Endothelial cell of umbilical vein (primary cell): Measurements from ENCODE around the gene SLC30A1. TPM values are rescaled to one million over a fixed set of nuclear protein-coding genes. Genes with fewer than 3 reads are reported as not detected.

ENCODE experiments used
- BruUV-seq: library from RNA; stranded (reverse); fragments of 400-500 nt; replicated peaks from 2 replicates; lab custom pipeline; 2021; lab: Mats Ljungman, UMichigan
- CTCF ChIA-PET: fragments of 300-600, 350-600 bp; sonication (Branson Sonifier 250); formaldehyde crosslinking; loops from one replicate; lab custom pipeline; 2021; ENCODE audit warnings: antibody characterized with exemption, inconsistent platforms; lab: Charles Lee
- POLR2A ChIA-PET: fragments of 300-600, 350-600 bp; sonication (Branson Sonifier 250); formaldehyde crosslinking; loops from one replicate; lab custom pipeline; 2021; ENCODE audit warnings: antibody characterized with exemption, inconsistent platforms; lab: Charles Lee
- DNase-seq: peaks from one replicate; pipeline ENCODE4 v3.0.0-alpha.2; 2011; ENCODE audit warnings: low read depth, low spot score
- FAIRE-seq: peaks from 2 replicates; lab custom pipeline; 2011; peaks lifted over from hg19 to GRCh38; lab: Jason Lieb, UNC
- H2AFZ ChIP-seq: 2 replicates; pipeline ENCODE4 v1.6.0; 2012; ENCODE audit warnings: low read depth, low read length, control low read depth, inconsistent platforms
- H3K27ac ChIP-seq: 2 replicates; pipeline ENCODE4 v1.5.1; 2011; ENCODE audit warnings: low read depth, mild to moderate bottlenecking, control low read depth, low read length, moderate library complexity; ENCODE audit not compliant: insufficient read depth
- H3K27me3 ChIP-seq, 2 experiments: 2 replicates each; pipeline versions ENCODE4 v1.6.0 to v1.6.1; 2011; ENCODE audit warnings: low read length in 2 of 2, mixed read lengths in 1 of 2; ENCODE audit not compliant: control insufficient read depth in 2 of 2, insufficient read depth in 2 of 2
- H3K36me3 ChIP-seq, 2 experiments: 2 replicates in 1 of 2; 3 replicates in 1 of 2; pipeline ENCODE4 v1.5.1; 2011; ENCODE audit warnings: low read length in 2 of 2, mild to moderate bottlenecking in 1 of 2, moderate library complexity in 1 of 2; ENCODE audit not compliant: control insufficient read depth in 2 of 2, insufficient read depth in 2 of 2; ENCODE audit errors: extremely low read depth in 1 of 2
- H3K4me1 ChIP-seq: 3 replicates; pipeline ENCODE4 v1.5.1; 2011; ENCODE audit warnings: mild to moderate bottlenecking, low read length; ENCODE audit not compliant: control insufficient read depth, insufficient read depth; ENCODE audit errors: extremely low read depth
- H3K4me2 ChIP-seq: 2 replicates; pipeline ENCODE4 v1.6.1; 2011; ENCODE audit warnings: low read length, control low read depth, mixed read lengths; ENCODE audit not compliant: insufficient read depth
- H3K4me3 ChIP-seq, 3 experiments: fragments of 200-600 bp in 1 of 3; sonication (generic), shearing (Covaris generic) in 1 of 3; replicated peaks in 1 of 3; 2 replicates each; pipeline ENCODE4 v1.5.1; 2011 to 2016; ENCODE audit warnings: control low read depth in 3 of 3, low read length in 3 of 3, mild to moderate bottlenecking in 2 of 3, inconsistent platforms in 1 of 3, low read depth in 1 of 3, moderate library complexity in 1 of 3; ENCODE audit not compliant: insufficient read depth in 1 of 3
- H3K79me2 ChIP-seq: 2 replicates; pipeline ENCODE4 v1.6.0; 2012; ENCODE audit warnings: low read length, inconsistent platforms; ENCODE audit not compliant: control insufficient read depth, insufficient read depth
- H3K9ac ChIP-seq: replicated peaks from 2 replicates; pipeline ENCODE3; 2011; ENCODE audit warnings: low read length, control low read depth; ENCODE audit not compliant: insufficient read depth; ENCODE audit errors: extremely low read depth
- H3K9me1 ChIP-seq: replicated peaks from 3 replicates; pipeline ENCODE4 v1.6.0; 2011; ENCODE audit warnings: mild to moderate bottlenecking, low read length; ENCODE audit not compliant: control insufficient read depth, insufficient read depth; ENCODE audit errors: extremely low read depth
- H3K9me3 ChIP-seq: replicated peaks from 2 replicates; pipeline ENCODE4 v1.5.1; 2012; ENCODE audit warnings: low read length, inconsistent platforms; ENCODE audit not compliant: control insufficient read depth, insufficient read depth
- H4K20me1 ChIP-seq: replicated peaks from 2 replicates; pipeline ENCODE3; 2011; ENCODE audit warnings: mild to moderate bottlenecking, low read length; ENCODE audit not compliant: control insufficient read depth, insufficient read depth; ENCODE audit errors: extremely low read depth
- CTCF ChIP-seq, 2 donors: IDR thresholded peaks; 1 replicate in 1 of 2; 2 replicates in 1 of 2; pipeline ENCODE4 v1.5.1; 2011; ENCODE audit warnings: low read length in 2 of 2, mild to moderate bottlenecking in 2 of 2, moderate library complexity in 2 of 2, control low read depth in 1 of 2, inconsistent platforms in 1 of 2, low read depth in 1 of 2; ENCODE audit not compliant: insufficient read depth in 1 of 2; ENCODE audit errors: extremely low read depth in 1 of 2
- EZH2 ChIP-seq: IDR thresholded peaks from 2 replicates; pipeline ENCODE4 v1.6.1; 2012; ENCODE audit warnings: borderline replicate concordance, low read depth, mild to moderate bottlenecking, moderate library complexity, low read length, inconsistent platforms; ENCODE audit not compliant: severe bottlenecking
- FOS ChIP-seq: IDR thresholded peaks from 2 replicates; pipeline ENCODE4 v1.6.1; 2011; ENCODE audit warnings: mild to moderate bottlenecking, low read length, moderate library complexity, borderline replicate concordance; ENCODE audit not compliant: insufficient read depth
- GATA2 ChIP-seq: IDR thresholded peaks from 2 replicates; pipeline ENCODE4 v1.7.0; 2011; ENCODE audit warnings: low read depth, mild to moderate bottlenecking, moderate library complexity, mixed read lengths, low read length; ENCODE audit not compliant: insufficient read length, insufficient read depth
- JUN ChIP-seq: IDR thresholded peaks from 2 replicates; pipeline ENCODE4 v1.6.1; 2011; ENCODE audit warnings: borderline replicate concordance, low read depth; ENCODE audit not compliant: insufficient read length, insufficient read depth
- MAX ChIP-seq: IDR thresholded peaks from 2 replicates; pipeline ENCODE4 v1.6.1; 2011; ENCODE audit not compliant: insufficient read depth, insufficient read length
- MYC ChIP-seq: IDR thresholded peaks from one replicate; pipeline ENCODE4 v1.6.1; 2011; ENCODE audit warnings: mild to moderate bottlenecking, low read depth, low read length
- POLR2A ChIP-seq: IDR thresholded peaks from 2 replicates; pipeline ENCODE4 v1.6.1; 2012; ENCODE audit warnings: low read depth, mild to moderate bottlenecking, control low read depth, low read length
- POLR2AphosphoS5 ChIP-seq: IDR thresholded peaks from 2 replicates; pipeline ENCODE4 v1.6.1; 2012; ENCODE audit warnings: low read depth, mild to moderate bottlenecking, control low read depth, low read length, moderate library complexity; ENCODE audit not compliant: insufficient read depth
- dilution Hi-C: fragments of 300-500 bp; cut with MboI; formaldehyde crosslinking; loops from one replicate; pipeline ENCODE4 v1.15.0; 2019; ENCODE audit warnings: low sequenced_read_pairs; ENCODE audit not compliant: extremely low pct_ligation_motif_present
- intact Hi-C: fragments of 100-400 bp; cut with micrococcal nuclease; formaldehyde crosslinking; loops from one replicate; pipeline ENCODE4 v1.10.0; 2022
- polyA plus RNA-seq, 4 experiments: library from polyadenylated mRNA; depleted of rRNA in 3 of 4; stranded (reverse) in 3 of 4; unstranded in 1 of 4; fragments of >200 nt; gene quantifications; 2 replicates each; pipeline versions ENCODE4 v1.2.1 to v1.2.3, GENCODE V29; 2011 to 2012; ENCODE audit warnings: missing spikeins in 1 of 4
- total RNA-seq: library from RNA; stranded (reverse); gene quantifications from 2 replicates; pipeline ENCODE4 v1.2.3, GENCODE V29; 2021

SLC30A1 gene
- total and polyA plus RNA-seq, 2 donors (not counting 3 experiments of a cell fraction or from before 2014, with no cell fraction given): 5.5 to 21.5 TPM

GRCh38 chr1:211612786-211613107, 33.8 kb upstream of the SLC30A1 start:
- H3K4me3 ChIP-seq: no peak overlapping the region
- no peaks in the 10 kb centered on the region for H3K9me1 ChIP-seq
- no peaks in the 10 kb centered on the region for H3K36me3 ChIP-seq
- H3K79me2 ChIP-seq: no peaks in the 10 kb centered on the region
- DNase-seq (no peak), FAIRE-seq (no peak)
- no TSS peak for BruUV-seq
- H3K4me1 ChIP-seq: peaks cover 5% of the 10 kb centered on the region
- no peaks in the 10 kb centered on the region for H4K20me1 ChIP-seq
- dilution Hi-C loops (no loop called here), intact Hi-C loops (no loop called here)
- H3K27ac ChIP-seq: no peak overlapping the region
- H3K9ac ChIP-seq: no peak overlapping the region
- POLR2A ChIA-PET: no interaction called here
- no peaks in the 10 kb centered on the region for H3K27me3 ChIP-seq
- CTCF ChIA-PET: interaction anchor here (0.9 to 2.2 kb wide), 2 partner anchors 10 to 12 kb away, joined by 5 to 6 read pairs; no protein-coding TSS in a partner anchor
- H2AFZ ChIP-seq: no peak overlapping the region
- no peak overlapping the region for H3K4me2 ChIP-seq
- no peak for TF ChIP-seq POLR2A
- no peak for TF ChIP-seq MYC
- no peak for TF ChIP-seq POLR2AphosphoS5
- TF ChIP-seq FOS: no peak
- no peak for TF ChIP-seq MAX
- TF ChIP-seq EZH2: no peak
- TF ChIP-seq GATA2: no peak
- TF ChIP-seq JUN: no peak
- TF ChIP-seq CTCF (IDR thresholded peaks at IDR 0.05; ENCODE audit: extremely low read depth in 1 of 2, insufficient read depth in 1 of 2, low read depth in 1 of 2, low read length in 2 of 2): no peak
- H3K9me3 ChIP-seq: no peaks in the 10 kb centered on the region
